Liver (tissue), 3 donors: ENCODE results near the gene PDGFD.

Experiments
- CTCF ChIP-seq: fragments of 150-350 bp; IDR thresholded peaks from 2 replicates; pipeline ENCODE4 v1.5.1; 2017; ENCODE audit warnings: improper control_type of control experiment, low read depth, low read length; ENCODE audit not compliant: missing input control
- FOXA1 ChIP-seq: IDR thresholded peaks from 2 replicates; pipeline ENCODE4 v1.6.1; 2016; ENCODE audit warnings: antibody characterized with exemption
- HNF4A ChIP-seq, 2 donors: conservative IDR thresholded peaks; 2 replicates each; pipeline ENCODE4 v1.6.1; 2016; ENCODE audit warnings: antibody characterized with exemption in 2 of 2, mild to moderate bottlenecking in 2 of 2
- MAX ChIP-seq: IDR thresholded peaks from 2 replicates; pipeline ENCODE4 v1.6.1; 2016; ENCODE audit warnings: antibody characterized with exemption
- RAD21 ChIP-seq, 2 donors: IDR thresholded peaks; 2 replicates each; pipeline ENCODE4 v1.6.1; 2016; ENCODE audit warnings: antibody characterized with exemption in 2 of 2, mild to moderate bottlenecking in 2 of 2
- REST ChIP-seq: IDR thresholded peaks from 2 replicates; pipeline ENCODE4 v1.6.1; 2016; ENCODE audit warnings: antibody characterized with exemption, mild to moderate bottlenecking
- TAF1 ChIP-seq: conservative IDR thresholded peaks from 2 replicates; pipeline ENCODE4 v1.6.1; 2016; ENCODE audit warnings: antibody characterized with exemption, mild to moderate bottlenecking
- donor health status: healthy.
- donor health status: healthy.

GRCh38 chr11:103961010-103961409, 202.9 kb downstream of the PDGFD start:
- TF ChIP-seq CTCF (no peak), TAF1 (no peak), REST (no peak), FOXA1 (no peak), MAX (no peak), HNF4A (conservative IDR thresholded peaks at IDR 0.05) (no peak), RAD21 (IDR thresholded peaks at IDR 0.05) (no peak)
